HG02981 (cell line): ENCODE measurements around the gene TRAPPC1.
A peak's percentile ranks its signal among the peaks of the same experiment; 100 is the strongest.
"Not testable (repeated sequence)": the region's sequence is repeated elsewhere in the genome, so short reads cannot be mapped to it uniquely, and the experiment has no call there.

Source experiments
- ATAC-seq: cut with Tn5 transposase; IDR thresholded peaks from one replicate; pipeline ENCODE4 v1.9.1; 2021; ENCODE audit warnings: mild to moderate bottlenecking, moderate library complexity; ENCODE audit not compliant: unreplicated experiment

TRAPPC1 gene

GRCh38 chr17:7931709-7932482 is at the start of gene TRAPPC1, which contains the start of gene CNTROB:
TSS of gene TRAPPC1 (minus strand) at chr17:7931946. CDS start at chr17:7931829, 117 bp downstream.
TSS of gene CNTROB (plus strand) at chr17:7932206. CDS start at chr17:7933080, 874 bp downstream.
- peak; percentile 81 for ATAC-seq

- ATAC-seq: no peak
Observed at GRCh38 chr17:7977805-7978204, 46.1 kb upstream of the TRAPPC1 start.

- ATAC-seq: no peak
Observed at GRCh38 chr17:7977039-7977438, 45.3 kb upstream of the TRAPPC1 start.

GRCh38 chr17:7974638-7975131 is 42.9 kb upstream of the TRAPPC1 start:
- no peak for ATAC-seq

GRCh38 chr17:7972131-7972785 is 40.5 kb upstream of the TRAPPC1 start:
- ATAC-seq: no peak

GRCh38 chr17:7971651-7972050 is 39.9 kb upstream of the TRAPPC1 start:
- no peak for ATAC-seq

- ATAC-seq: no peak
Observed at GRCh38 chr17:7969433-7969832, 37.7 kb upstream of the TRAPPC1 start.

- ATAC-seq: no peak
Observed at GRCh38 chr17:7967751-7968150, 36.0 kb upstream of the TRAPPC1 start.

- ATAC-seq: no peak
Observed at GRCh38 chr17:7961421-7961820, 29.7 kb upstream of the TRAPPC1 start.

- no peak for ATAC-seq
Observed at GRCh38 chr17:7959503-7960253, 27.9 kb upstream of the TRAPPC1 start.

- no peak for ATAC-seq
Observed at GRCh38 chr17:7956228-7956965, 24.7 kb upstream of the TRAPPC1 start.

- ATAC-seq: no peak
Observed at GRCh38 chr17:7955414-7956227, 23.9 kb upstream of the TRAPPC1 start.

- ATAC-seq: not testable (repeated sequence)
Observed at GRCh38 chr17:7953266-7953665, 21.5 kb upstream of the TRAPPC1 start.

GRCh38 chr17:7951143-7951792 is 19.5 kb upstream of the TRAPPC1 start:
- peak; percentile 74 for ATAC-seq

- ATAC-seq: no peak
Observed at GRCh38 chr17:7950578-7950977, 18.8 kb upstream of the TRAPPC1 start.

- no peak for ATAC-seq
Observed at GRCh38 chr17:7947651-7948050, 15.9 kb upstream of the TRAPPC1 start.

GRCh38 chr17:7946441-7946840 is 14.7 kb upstream of the TRAPPC1 start:
- ATAC-seq: no peak

- ATAC-seq: no peak
Observed at GRCh38 chr17:7945651-7946050, 13.9 kb upstream of the TRAPPC1 start.

- ATAC-seq: no peak
Observed at GRCh38 chr17:7944326-7944725, 12.6 kb upstream of the TRAPPC1 start.
